GM18519 (cell line): ENCODE measurements around the gene SUPT6H.
"Not testable (repeated sequence)": the region's sequence is repeated elsewhere in the genome, so short reads cannot be mapped to it uniquely, and the experiment has no call there.

Experiments used
- ATAC-seq: cut with Tn5 transposase; IDR thresholded peaks from one replicate; pipeline ENCODE4 v1.9.1; 2021; ENCODE audit warnings: mild to moderate bottlenecking, moderate library complexity; ENCODE audit not compliant: unreplicated experiment, low FRiP score

The SUPT6H gene

GRCh38 chr17:28646039-28646754 is 15.8 kb upstream of the SUPT6H start:
- ATAC-seq, result no peak

- ATAC-seq, result no peak
These were observed 13.3 kb upstream of the SUPT6H start for GRCh38 chr17:28648698-28649097.

- ATAC-seq, result no peak
These were observed 6.8 kb upstream of the SUPT6H start for GRCh38 chr17:28655160-28655559.

GRCh38 chr17:28657756-28658155 is 4.2 kb upstream of the SUPT6H start:
- no peak for ATAC-seq

- ATAC-seq, result not testable (repeated sequence)
These were observed 3.7 kb upstream of the SUPT6H start for GRCh38 chr17:28658342-28658741.

- not testable (repeated sequence) for ATAC-seq
These were observed 3.1 kb upstream of the SUPT6H start for GRCh38 chr17:28658766-28659496.

- ATAC-seq, result not testable (repeated sequence)
These were observed 2.5 kb upstream of the SUPT6H start for GRCh38 chr17:28659497-28659881.

- no peak for ATAC-seq
These were observed 473 bp downstream of the SUPT6H start for GRCh38 chr17:28662527-28662829.

GRCh38 chr17:28663723-28664122 is 1.7 kb downstream of the SUPT6H start:
- ATAC-seq, result no peak

GRCh38 chr17:28665994-28666393 is 4.0 kb downstream of the SUPT6H start:
- no peak for ATAC-seq

GRCh38 chr17:28667870-28668269 is 5.9 kb downstream of the SUPT6H start:
- ATAC-seq, result no peak

GRCh38 chr17:28669918-28670317 is 7.9 kb downstream of the SUPT6H start:
- no peak for ATAC-seq

GRCh38 chr17:28675490-28675889 is 13.5 kb downstream of the SUPT6H start:
- ATAC-seq, result no peak

- no peak for ATAC-seq
These were observed 14.0 kb downstream of the SUPT6H start for GRCh38 chr17:28675980-28676379.

GRCh38 chr17:28682655-28683054 is 20.6 kb downstream of the SUPT6H start:
- ATAC-seq, result no peak

- no peak for ATAC-seq
These were observed 23.0 kb downstream of the SUPT6H start for GRCh38 chr17:28684963-28685362.

- no peak for ATAC-seq
These were observed 23.4 kb downstream of the SUPT6H start for GRCh38 chr17:28685366-28685765.

GRCh38 chr17:28686296-28686695 is 24.3 kb downstream of the SUPT6H start:
- no peak for ATAC-seq

- ATAC-seq, result no peak
These were observed 26.5 kb downstream of the SUPT6H start for GRCh38 chr17:28688481-28688880.

GRCh38 chr17:28689011-28689410 is 27.0 kb downstream of the SUPT6H start:
- no peak for ATAC-seq

GRCh38 chr17:28693869-28694268 is 31.9 kb downstream of the SUPT6H start:
- no peak for ATAC-seq

GRCh38 chr17:28698253-28698941 is 36.4 kb downstream of the SUPT6H start:
- no peak for ATAC-seq
